ENCODE measurements around the gene CHID1.

The CHID1 gene

GRCh38 chr11:898540-899190 is 11.9 kb downstream of the CHID1 start:
- H3K36me3 ChIP-seq (ENCODE audit: control insufficient read depth in 1 of 2, insufficient read depth in 2 of 2, low read depth in 1 of 2, low read length in 2 of 2) = peaks cover 52 to 77% of the 10 kb centered on the region in 2 experiments
- H4K91ac ChIP-seq (ENCODE audit: low read length) = no peak overlapping the region
- H3K4me3 ChIP-seq (ENCODE audit: insufficient read depth in 1 of 2, low read depth in 1 of 2, low read length in 2 of 2) = no peak overlapping the region
- H3K14ac ChIP-seq (ENCODE audit: low read length in 2 of 2) = no peak overlapping the region
- no peaks in the 10 kb centered on the region for H3K27me3 ChIP-seq (ENCODE audit: control insufficient read depth in 1 of 2, insufficient read depth in 1 of 2, low read length in 2 of 2)
- H3K27ac ChIP-seq (ENCODE audit: low read length, poor library complexity, severe bottlenecking) = no peak overlapping the region
- H3K79me1 ChIP-seq (replicated peaks; ENCODE audit: low read length, poor library complexity, severe bottlenecking) = peaks cover 9% of the 10 kb centered on the region
- H2BK120ac ChIP-seq (ENCODE audit: low read depth, low read length) = no peak overlapping the region
- H2AK5ac ChIP-seq (ENCODE audit: low read length, severe bottlenecking) = no peak overlapping the region
- no peak overlapping the region for H3K9ac ChIP-seq (ENCODE audit: low read length)
- H2BK5ac ChIP-seq (ENCODE audit: low read depth, low read length, poor library complexity, severe bottlenecking) = no peak overlapping the region
- 90% methylated on average over 22 of the region's 22 CpGs for whole genome bisulfite sequencing
- no peak overlapping the region for H3K18ac ChIP-seq (ENCODE audit: low read depth in 1 of 2, low read length in 2 of 2)
- H2BK12ac ChIP-seq (ENCODE audit: low read length in 2 of 2) = no peak overlapping the region
- H2AFZ ChIP-seq (ENCODE audit: low read depth, low read length) = no peak overlapping the region
- H3K9me3 ChIP-seq (ENCODE audit: control insufficient read depth, low read length) = no peaks in the 10 kb centered on the region
- H3K23ac ChIP-seq (ENCODE audit: low read length in 2 of 2) = no peak overlapping the region
- H3K4ac ChIP-seq (ENCODE audit: low read depth in 1 of 2, low read length in 2 of 2) = no peak overlapping the region
- no peak overlapping the region for H2BK15ac ChIP-seq (ENCODE audit: low read depth, poor library complexity, severe bottlenecking)
- H3K4me2 ChIP-seq (ENCODE audit: low read length, poor library complexity, severe bottlenecking) = no peak overlapping the region
- peak; percentile 14 for DNase-seq
- H4K8ac ChIP-seq (ENCODE audit: low read length) = no peak overlapping the region
- peaks cover 10% of the 10 kb centered on the region for H3K4me1 ChIP-seq (ENCODE audit: control insufficient read depth, insufficient read depth, low read depth, low read length)

- Histone ChIP-seq H2AFZ (ENCODE audit: low read depth, low read length) (no peak overlapping the region), H3K36me3 (ENCODE audit: control insufficient read depth in 1 of 2, insufficient read depth in 2 of 2, low read depth in 1 of 2, low read length in 2 of 2) (peaks cover 49 to 72% of the 10 kb centered on the region in 2 experiments), H3K14ac (ENCODE audit: low read length in 2 of 2) (no peak overlapping the region), H2BK15ac (ENCODE audit: low read depth, poor library complexity, severe bottlenecking) (no peak overlapping the region), H3K9ac (ENCODE audit: low read length) (no peak overlapping the region), H2BK12ac (ENCODE audit: low read length in 2 of 2) (no peak overlapping the region), H3K23ac (ENCODE audit: low read length in 2 of 2) (no peak overlapping the region), H3K4me2 (ENCODE audit: low read length, poor library complexity, severe bottlenecking) (no peak overlapping the region), H3K4me1 (ENCODE audit: control insufficient read depth, insufficient read depth, low read depth, low read length) (peaks cover 10% of the 10 kb centered on the region), H3K18ac (ENCODE audit: low read depth in 1 of 2, low read length in 2 of 2) (no peak overlapping the region), H3K9me3 (ENCODE audit: control insufficient read depth, low read length) (no peaks in the 10 kb centered on the region), H2BK120ac (ENCODE audit: low read depth, low read length) (no peak overlapping the region), H3K4me3 (ENCODE audit: insufficient read depth in 1 of 2, low read depth in 1 of 2, low read length in 2 of 2) (no peak overlapping the region), H3K4ac (ENCODE audit: low read depth in 1 of 2, low read length in 2 of 2) (peak overlapping the region in 1 of 2 experiments; percentile 51), H3K27me3 (ENCODE audit: control insufficient read depth in 1 of 2, insufficient read depth in 1 of 2, low read length in 2 of 2) (no peaks in the 10 kb centered on the region), H2AK5ac (ENCODE audit: low read length, severe bottlenecking) (no peak overlapping the region), H2BK5ac (ENCODE audit: low read depth, low read length, poor library complexity, severe bottlenecking) (no peak overlapping the region), H4K91ac (ENCODE audit: low read length) (no peak overlapping the region), H4K8ac (ENCODE audit: low read length) (no peak overlapping the region), H3K79me1 (replicated peaks; ENCODE audit: low read length, poor library complexity, severe bottlenecking) (peaks cover 9% of the 10 kb centered on the region), H3K27ac (ENCODE audit: low read length, poor library complexity, severe bottlenecking) (no peak overlapping the region)
- 86% methylated on average over 10 of the region's 10 CpGs for WGBS
- peak; percentile 26 for DNase-seq
Measured at GRCh38 chr11:898143-898511, 12.5 kb downstream of the CHID1 start.

- DNase-seq = no peak
- Histone ChIP-seq H3K4ac (ENCODE audit: low read depth in 1 of 2, low read length in 2 of 2) (peak overlapping the region in 1 of 2 experiments; percentile 51), H3K27me3 (ENCODE audit: control insufficient read depth in 1 of 2, insufficient read depth in 1 of 2, low read length in 2 of 2) (no peaks in the 10 kb centered on the region), H2BK5ac (ENCODE audit: low read depth, low read length, poor library complexity, severe bottlenecking) (no peak overlapping the region), H3K9ac (ENCODE audit: low read length) (no peak overlapping the region), H2AK5ac (ENCODE audit: low read length, severe bottlenecking) (no peak overlapping the region), H3K4me2 (ENCODE audit: low read length, poor library complexity, severe bottlenecking) (no peak overlapping the region), H2BK15ac (ENCODE audit: low read depth, poor library complexity, severe bottlenecking) (peak overlapping the region; percentile 30), H3K14ac (ENCODE audit: low read length in 2 of 2) (no peak overlapping the region), H3K23ac (ENCODE audit: low read length in 2 of 2) (no peak overlapping the region), H3K27ac (ENCODE audit: low read length, poor library complexity, severe bottlenecking) (no peak overlapping the region), H2AFZ (ENCODE audit: low read depth, low read length) (no peak overlapping the region), H3K79me1 (replicated peaks; ENCODE audit: low read length, poor library complexity, severe bottlenecking) (peaks cover 9% of the 10 kb centered on the region), H3K9me3 (ENCODE audit: control insufficient read depth, low read length) (no peaks in the 10 kb centered on the region), H3K18ac (ENCODE audit: low read depth in 1 of 2, low read length in 2 of 2) (no peak overlapping the region), H3K36me3 (ENCODE audit: control insufficient read depth in 1 of 2, insufficient read depth in 2 of 2, low read depth in 1 of 2, low read length in 2 of 2) (peaks cover 43 to 65% of the 10 kb centered on the region in 2 experiments), H2BK120ac (ENCODE audit: low read depth, low read length) (no peak overlapping the region), H4K91ac (ENCODE audit: low read length) (no peak overlapping the region), H3K4me3 (ENCODE audit: insufficient read depth in 1 of 2, low read depth in 1 of 2, low read length in 2 of 2) (no peak overlapping the region), H4K8ac (ENCODE audit: low read length) (no peak overlapping the region), H3K4me1 (ENCODE audit: control insufficient read depth, insufficient read depth, low read depth, low read length) (peaks cover 10% of the 10 kb centered on the region), H2BK12ac (ENCODE audit: low read length in 2 of 2) (no peak overlapping the region)
- 96% methylated on average over 14 of the region's 17 CpGs for WGBS
Measured at GRCh38 chr11:897253-898142, 13.1 kb downstream of the CHID1 start.

GRCh38 chr11:895331-896110 is 15.1 kb downstream of the CHID1 start:
- Histone ChIP-seq H3K79me1 (replicated peaks; ENCODE audit: low read length, poor library complexity, severe bottlenecking) (peaks cover 4% of the 10 kb centered on the region), H3K4me1 (ENCODE audit: control insufficient read depth, insufficient read depth, low read depth, low read length) (peaks cover 16% of the 10 kb centered on the region), H2AK5ac (ENCODE audit: low read length, severe bottlenecking) (no peak overlapping the region), H3K36me3 (ENCODE audit: control insufficient read depth in 1 of 2, insufficient read depth in 2 of 2, low read depth in 1 of 2, low read length in 2 of 2) (peaks cover 23 to 48% of the 10 kb centered on the region in 2 experiments), H3K14ac (ENCODE audit: low read length in 2 of 2) (no peak overlapping the region), H2BK15ac (ENCODE audit: low read depth, poor library complexity, severe bottlenecking) (no peak overlapping the region), H2AFZ (ENCODE audit: low read depth, low read length) (no peak overlapping the region), H3K27ac (ENCODE audit: low read length, poor library complexity, severe bottlenecking) (no peak overlapping the region), H3K9ac (ENCODE audit: low read length) (no peak overlapping the region), H3K4ac (ENCODE audit: low read depth in 1 of 2, low read length in 2 of 2) (no peak overlapping the region), H3K4me3 (ENCODE audit: insufficient read depth in 1 of 2, low read depth in 1 of 2, low read length in 2 of 2) (no peak overlapping the region), H2BK12ac (ENCODE audit: low read length in 2 of 2) (no peak overlapping the region), H3K9me3 (ENCODE audit: control insufficient read depth, low read length) (no peaks in the 10 kb centered on the region), H3K27me3 (ENCODE audit: control insufficient read depth in 1 of 2, insufficient read depth in 1 of 2, low read length in 2 of 2) (no peaks in the 10 kb centered on the region), H4K8ac (ENCODE audit: low read length) (no peak overlapping the region), H3K23ac (ENCODE audit: low read length in 2 of 2) (no peak overlapping the region), H2BK5ac (ENCODE audit: low read depth, low read length, poor library complexity, severe bottlenecking) (no peak overlapping the region), H3K18ac (ENCODE audit: low read depth in 1 of 2, low read length in 2 of 2) (no peak overlapping the region), H2BK120ac (ENCODE audit: low read depth, low read length) (no peak overlapping the region), H4K91ac (ENCODE audit: low read length) (no peak overlapping the region), H3K4me2 (ENCODE audit: low read length, poor library complexity, severe bottlenecking) (no peak overlapping the region)
- 91% methylated on average over 26 of the region's 26 CpGs for WGBS
- no peak for DNase-seq

Measured in mesenchymal stem cell (in vitro differentiated cells and primary cell).